Measurements from ENCODE around the gene KCNIP4. TPM values are rescaled to one million over a fixed set of nuclear protein-coding genes. Genes with fewer than 3 reads are reported as not detected.

Gene KCNIP4
- total and polyA plus RNA-seq, 2 donors (not counting 1 experiment from before 2014, with no cell fraction given) = not detected

DNA sequence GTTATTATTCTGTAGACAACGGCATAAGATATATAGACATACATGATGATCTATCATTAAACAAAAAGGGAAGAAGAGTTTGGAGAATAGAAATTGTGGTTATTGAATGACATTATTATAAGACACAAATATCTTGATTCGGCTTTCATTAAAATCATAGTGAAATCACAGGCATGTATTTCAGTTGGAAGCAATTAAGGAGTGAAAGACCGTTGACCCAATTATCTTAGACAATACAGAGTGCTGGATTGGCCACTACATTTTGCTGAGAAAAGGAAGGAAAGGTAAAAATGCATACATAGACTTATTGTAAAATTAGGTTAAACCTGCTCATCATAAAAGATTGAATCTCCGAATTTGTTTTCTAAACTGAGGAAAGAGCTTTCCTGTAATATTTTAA, 209.8 kb downstream of the KCNIP4 start:
- Histone ChIP-seq H4K20me1 (ENCODE audit: control insufficient read depth, insufficient read depth, low read length, poor library complexity, severe bottlenecking) (no peaks in the 10 kb centered on the region), H3K27me3 (replicated peaks in 1 of 4; ENCODE audit: control extremely low read depth in 1 of 4, control insufficient read depth in 3 of 4, insufficient read depth in 4 of 4, low read length in 3 of 4) (no peaks in the 10 kb centered on the region), H3K9me3 (ENCODE audit: control extremely low read depth in 1 of 3, control insufficient read depth in 2 of 3, insufficient read depth in 1 of 3, low read length in 2 of 3) (no peaks in the 10 kb centered on the region), H3K79me2 (ENCODE audit: control insufficient read depth, insufficient read depth, low read length) (no peaks in the 10 kb centered on the region), H3K9ac (ENCODE audit: low read length) (no peak overlapping the region), H3K4me1 (ENCODE audit: control insufficient read depth in 2 of 2, insufficient read depth in 2 of 2, low read length in 2 of 2) (no peaks in the 10 kb centered on the region), H3K27ac (ENCODE audit: low read length in 2 of 2) (no peak overlapping the region), H3K36me3 (replicated peaks in 1 of 2; ENCODE audit: control extremely low read depth in 1 of 2, control insufficient read depth in 1 of 2, extremely low read depth in 1 of 2, insufficient read depth in 2 of 2, low read length in 1 of 2) (no peaks in the 10 kb centered on the region), H3K4me2 (replicated peaks; ENCODE audit: low read depth, low read length, poor library complexity, severe bottlenecking) (no peak overlapping the region), H2AFZ (ENCODE audit: insufficient read depth, low read depth, low read length, poor library complexity, severe bottlenecking) (no peak overlapping the region), H3K4me3 (ENCODE audit: control extremely low read depth in 1 of 5, extremely low read depth in 1 of 5, insufficient read depth in 1 of 5, low read depth in 2 of 5, low read length in 4 of 5) (no peak overlapping the region)
- no peaks in the 10 kb centered on the region for H3K9me3 Mint-ChIP-seq (ENCODE audit: insufficient read depth)
- ATAC-seq (ENCODE audit: low read depth) (no peak), DNase-seq (no peak)
- POLR2A ChIA-PET = no interaction called here
- TF ChIP-seq, protein P1, sequence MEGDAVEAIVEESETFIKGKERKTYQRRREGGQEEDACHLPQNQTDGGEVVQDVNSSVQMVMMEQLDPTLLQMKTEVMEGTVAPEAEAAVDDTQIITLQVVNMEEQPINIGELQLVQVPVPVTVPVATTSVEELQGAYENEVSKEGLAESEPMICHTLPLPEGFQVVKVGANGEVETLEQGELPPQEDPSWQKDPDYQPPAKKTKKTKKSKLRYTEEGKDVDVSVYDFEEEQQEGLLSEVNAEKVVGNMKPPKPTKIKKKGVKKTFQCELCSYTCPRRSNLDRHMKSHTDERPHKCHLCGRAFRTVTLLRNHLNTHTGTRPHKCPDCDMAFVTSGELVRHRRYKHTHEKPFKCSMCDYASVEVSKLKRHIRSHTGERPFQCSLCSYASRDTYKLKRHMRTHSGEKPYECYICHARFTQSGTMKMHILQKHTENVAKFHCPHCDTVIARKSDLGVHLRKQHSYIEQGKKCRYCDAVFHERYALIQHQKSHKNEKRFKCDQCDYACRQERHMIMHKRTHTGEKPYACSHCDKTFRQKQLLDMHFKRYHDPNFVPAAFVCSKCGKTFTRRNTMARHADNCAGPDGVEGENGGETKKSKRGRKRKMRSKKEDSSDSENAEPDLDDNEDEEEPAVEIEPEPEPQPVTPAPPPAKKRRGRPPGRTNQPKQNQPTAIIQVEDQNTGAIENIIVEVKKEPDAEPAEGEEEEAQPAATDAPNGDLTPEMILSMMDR (IDR thresholded peaks at IDR 0.05) = no peak
- no peak for TF ChIP-seq EZH2 (IDR thresholded peaks at IDR 0.05; ENCODE audit: borderline replicate concordance, insufficient read depth, low read depth, low read length, poor library complexity, severe bottlenecking)
- H3K4me3 Mint-ChIP-seq = no peak overlapping the region
- 88% methylated on average over 1 of the region's 4 CpGs for WGBS (ENCODE audit: insufficient coverage)
- H3K4me1 Mint-ChIP-seq = no peaks in the 10 kb centered on the region
- CTCF ChIA-PET = interaction anchor here (1.2 kb wide), 1 partner anchor 26 kb away, joined by 3 read pairs; no protein-coding TSS in a partner anchor
- H3K27me3 Mint-ChIP-seq = no peaks in the 10 kb centered on the region
- H3K27ac Mint-ChIP-seq = no peak overlapping the region
- intact Hi-C loops (cut with micrococcal nuclease) = no loop called here

DNA sequence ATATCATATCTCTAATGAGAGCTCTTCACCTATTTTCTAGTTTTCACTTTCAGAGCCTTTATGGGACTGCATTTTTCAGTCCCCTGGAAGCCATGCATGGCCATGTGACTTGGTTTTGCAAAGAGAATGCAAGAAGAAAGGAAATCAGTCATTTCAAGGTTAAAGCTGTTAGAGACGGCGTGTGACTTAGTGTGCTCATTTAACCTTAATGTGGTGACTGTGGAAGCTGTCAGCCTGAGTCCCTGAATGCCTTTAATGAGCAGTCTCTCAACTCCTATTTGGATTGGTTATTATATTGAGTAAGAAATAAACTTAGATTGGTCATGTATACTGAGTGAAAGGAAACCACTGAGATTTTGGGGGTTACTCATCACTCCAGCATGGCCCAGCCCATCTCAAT, 212.7 kb downstream of the KCNIP4 start:
- Histone ChIP-seq H3K9me3 (ENCODE audit: control extremely low read depth in 1 of 3, control insufficient read depth in 2 of 3, insufficient read depth in 1 of 3, low read length in 2 of 3) (no peaks in the 10 kb centered on the region), H3K4me3 (ENCODE audit: control extremely low read depth in 1 of 5, extremely low read depth in 1 of 5, insufficient read depth in 1 of 5, low read depth in 2 of 5, low read length in 4 of 5) (no peak overlapping the region), H3K9ac (ENCODE audit: low read length) (no peak overlapping the region), H3K4me2 (replicated peaks; ENCODE audit: low read depth, low read length, poor library complexity, severe bottlenecking) (no peak overlapping the region), H4K20me1 (ENCODE audit: control insufficient read depth, insufficient read depth, low read length, poor library complexity, severe bottlenecking) (no peaks in the 10 kb centered on the region), H2AFZ (ENCODE audit: insufficient read depth, low read depth, low read length, poor library complexity, severe bottlenecking) (no peak overlapping the region), H3K27ac (ENCODE audit: low read length in 2 of 2) (no peak overlapping the region), H3K36me3 (replicated peaks in 1 of 2; ENCODE audit: control extremely low read depth in 1 of 2, control insufficient read depth in 1 of 2, extremely low read depth in 1 of 2, insufficient read depth in 2 of 2, low read length in 1 of 2) (no peaks in the 10 kb centered on the region), H3K79me2 (ENCODE audit: control insufficient read depth, insufficient read depth, low read length) (no peaks in the 10 kb centered on the region), H3K4me1 (ENCODE audit: control insufficient read depth in 2 of 2, insufficient read depth in 2 of 2, low read length in 2 of 2) (no peaks in the 10 kb centered on the region), H3K27me3 (replicated peaks in 1 of 4; ENCODE audit: control extremely low read depth in 1 of 4, control insufficient read depth in 3 of 4, insufficient read depth in 4 of 4, low read length in 3 of 4) (no peaks in the 10 kb centered on the region)
- ChIA-PET CTCF (no interaction called here), POLR2A (no interaction called here)
- Mint-ChIP-seq H3K9me3 (ENCODE audit: insufficient read depth) (no peaks in the 10 kb centered on the region), H3K27ac (no peak overlapping the region), H3K4me1 (no peaks in the 10 kb centered on the region), H3K4me3 (no peak overlapping the region), H3K27me3 (no peaks in the 10 kb centered on the region)
- 100% methylated on average over 2 of the region's 2 CpGs for WGBS (ENCODE audit: insufficient coverage)
- DNase-seq (no peak), ATAC-seq (ENCODE audit: low read depth) (no peak)
- intact Hi-C loops (cut with micrococcal nuclease) = no loop called here
- TF ChIP-seq, protein P1 (IDR thresholded peaks at IDR 0.05) = no peak
- TF ChIP-seq EZH2 (IDR thresholded peaks at IDR 0.05; ENCODE audit: borderline replicate concordance, insufficient read depth, low read depth, low read length, poor library complexity, severe bottlenecking) = no peak
